ENCODE results near the gene SGCD. TPM values are rescaled to one million over a fixed set of nuclear protein-coding genes. Genes with fewer than 3 reads are reported as not detected.

The SGCD gene
- total RNA-seq, 1 donor from 2014 or later: 1.4 TPM

- DNase-seq (ENCODE audit: low read depth in 2 of 2): no peak
Measured at GRCh38 chr5:156361436-156362109, 34.6 kb downstream of the SGCD start.

GRCh38 chr5:156363861-156364260 is 36.9 kb downstream of the SGCD start:
- no peak for DNase-seq (ENCODE audit: low read depth in 2 of 2)

DNA sequence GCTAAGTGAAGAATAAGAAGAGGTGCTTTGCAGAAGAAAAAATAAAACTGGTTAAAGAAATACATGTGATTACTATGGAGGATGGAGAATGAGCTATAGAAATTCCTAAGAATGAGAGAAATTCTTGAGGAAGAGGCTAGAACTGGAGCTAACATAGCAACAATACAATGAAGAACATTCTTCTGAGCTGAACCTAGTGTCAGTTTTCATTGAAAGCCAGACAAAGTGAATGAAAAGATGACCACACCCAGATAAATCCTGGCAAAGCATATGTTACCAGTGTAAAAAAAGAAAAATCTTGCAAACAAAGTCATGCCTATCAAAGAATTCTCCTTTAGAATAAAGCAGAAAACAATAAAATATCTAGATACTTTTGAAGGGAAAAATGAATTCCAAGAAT is 39.6 kb downstream of the SGCD start:
- DNase-seq (ENCODE audit: low read depth in 2 of 2): no peak

DNA sequence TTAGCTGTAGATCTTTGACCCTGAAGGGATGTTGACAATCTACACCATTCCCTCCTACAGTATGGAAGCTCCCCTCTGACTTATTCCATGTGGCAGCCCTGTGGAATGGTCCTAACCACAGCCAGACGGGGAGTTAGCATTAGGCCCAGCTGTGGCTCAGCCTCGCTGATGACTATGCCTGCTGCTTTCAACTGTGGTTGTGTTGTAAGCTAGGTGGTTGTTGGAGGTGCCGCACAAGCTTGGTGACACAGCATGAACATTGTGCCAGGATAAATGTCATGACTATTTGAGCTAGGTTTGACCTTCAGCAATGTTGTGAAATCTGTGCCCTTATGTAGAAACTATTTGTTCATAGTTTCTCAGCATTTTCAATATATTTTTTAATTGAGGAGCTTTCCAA is 40.6 kb downstream of the SGCD start:
- no peak for DNase-seq (ENCODE audit: low read depth in 2 of 2)

GRCh38 chr5:156375895-156376495 is 49.0 kb downstream of the SGCD start:
- DNase-seq (ENCODE audit: low read depth in 2 of 2): no peak

GRCh38 chr5:156376751-156377150 is 49.8 kb downstream of the SGCD start:
- DNase-seq (ENCODE audit: low read depth in 2 of 2): no peak

GRCh38 chr5:156378159-156378558 is 51.2 kb downstream of the SGCD start:
- DNase-seq (ENCODE audit: low read depth in 2 of 2): no peak

- no peak for DNase-seq (ENCODE audit: low read depth in 2 of 2)
Measured at GRCh38 chr5:156379206-156379605, 52.2 kb downstream of the SGCD start.

DNA sequence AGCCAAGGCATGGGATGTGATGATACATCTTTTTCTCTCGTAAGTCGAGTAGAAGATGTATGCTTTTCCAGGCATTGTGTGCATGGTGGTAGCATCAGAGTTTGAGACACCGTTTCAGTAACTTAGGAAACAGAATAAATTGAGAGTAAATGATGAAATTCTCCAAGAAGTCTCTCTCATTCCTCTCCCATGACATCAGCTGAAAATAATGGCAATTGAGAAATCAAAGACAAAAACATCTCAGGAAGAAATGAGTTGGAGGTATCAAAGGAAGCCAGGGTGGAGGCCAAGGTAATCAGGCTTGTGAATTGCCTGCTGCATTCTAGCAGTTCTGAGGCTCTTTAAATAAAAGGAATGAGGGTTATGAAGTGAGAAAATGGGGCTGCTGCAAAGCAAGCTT is 53.9 kb downstream of the SGCD start:
- no peak for DNase-seq (ENCODE audit: low read depth in 2 of 2)

DNA sequence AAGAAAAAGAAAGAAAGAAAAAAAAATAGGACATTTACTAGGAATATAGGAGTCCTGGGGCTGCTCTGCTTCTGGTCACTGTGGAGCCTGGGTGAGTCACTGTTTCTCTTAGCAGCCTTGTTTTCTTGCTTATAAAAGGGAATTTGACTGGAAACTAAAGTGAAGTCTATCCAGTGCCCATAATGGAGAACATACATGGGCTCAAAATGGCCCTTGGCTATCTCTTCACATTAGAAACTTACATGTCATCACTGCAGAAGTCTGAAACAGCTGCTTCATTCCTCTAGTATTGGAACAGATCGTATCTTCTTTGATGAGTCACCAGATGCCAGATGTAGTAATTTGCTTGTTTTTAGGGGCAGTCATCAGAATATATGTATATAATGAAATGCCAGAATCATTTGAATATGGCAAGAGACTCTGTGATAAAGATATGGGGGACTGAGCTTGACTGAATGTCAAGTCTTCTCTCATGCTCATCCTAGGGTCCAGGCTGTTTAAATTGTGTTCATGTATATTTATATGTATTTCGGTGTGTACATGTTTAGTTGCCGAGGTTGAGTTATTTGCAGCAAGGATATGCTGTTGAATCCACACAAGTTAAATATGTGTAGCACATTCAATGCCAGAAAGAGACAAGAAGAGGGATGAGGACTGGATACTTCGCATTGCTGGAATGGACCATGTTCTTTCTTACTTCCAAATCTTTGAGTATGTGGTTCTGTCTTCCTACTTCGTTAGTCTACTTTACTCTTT is 56.7 kb downstream of the SGCD start:
- DNase-seq (ENCODE audit: low read depth in 2 of 2): no peak

DNA sequence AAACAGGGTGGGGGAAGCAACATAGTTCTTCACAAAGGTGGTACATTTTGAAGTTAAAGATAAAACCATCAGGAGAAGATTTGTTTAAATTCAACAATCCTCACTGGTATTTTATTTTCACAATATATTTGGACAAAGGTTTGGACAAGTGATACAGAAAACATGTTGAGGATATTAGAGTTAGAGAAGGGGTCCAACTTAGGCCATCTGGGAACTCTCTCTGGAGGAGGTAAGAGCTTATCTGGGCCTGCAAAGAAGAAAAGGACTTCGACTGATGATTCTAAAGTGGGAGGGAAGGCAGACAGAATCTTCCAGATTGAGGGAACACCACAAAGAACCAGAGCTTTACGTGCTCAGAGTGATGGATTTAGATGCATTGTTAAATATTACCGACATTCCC is 58.5 kb downstream of the SGCD start:
- no peak for DNase-seq (ENCODE audit: low read depth in 2 of 2)

DNA sequence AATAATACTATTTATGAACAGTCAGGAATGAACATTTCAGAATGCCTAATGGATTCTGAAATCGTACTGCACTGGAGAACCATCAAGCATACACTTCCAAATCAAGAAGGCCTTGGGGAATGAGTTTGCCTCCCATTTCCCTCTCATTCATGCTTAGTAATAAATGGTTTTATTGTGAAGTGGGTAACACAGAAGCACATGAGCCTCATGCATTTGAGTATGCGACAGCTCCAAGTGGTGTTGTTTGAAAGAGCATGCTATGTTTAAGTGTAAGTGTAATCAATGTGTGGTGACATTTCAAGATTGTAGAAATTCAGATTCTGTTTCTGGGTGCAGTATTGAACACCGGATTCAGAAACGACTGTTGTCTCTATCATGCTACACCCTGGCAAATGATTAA is 60.0 kb downstream of the SGCD start:
- DNase-seq (ENCODE audit: low read depth in 2 of 2): no peak

DNA sequence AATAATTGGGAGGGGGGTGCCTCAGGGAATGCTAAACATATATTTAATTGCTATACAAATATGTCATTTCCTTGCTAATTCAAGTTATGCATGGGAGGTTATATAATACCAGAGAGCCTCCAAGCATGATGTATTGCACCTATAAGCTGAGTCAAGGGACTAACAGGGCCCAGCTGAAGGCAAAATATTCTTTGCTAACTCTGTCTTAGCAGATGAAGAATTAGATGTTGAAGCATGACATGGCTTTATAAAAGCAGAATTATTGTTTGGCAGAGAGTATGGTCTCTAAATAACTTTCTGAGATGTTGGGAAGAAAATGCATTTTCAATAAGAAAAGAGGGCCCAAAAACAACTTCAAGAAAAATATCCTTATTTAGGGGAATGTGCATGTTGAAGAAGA is 60.4 kb downstream of the SGCD start:
- no peak for DNase-seq (ENCODE audit: low read depth in 2 of 2)

GRCh38 chr5:156388233-156388632 is 61.3 kb downstream of the SGCD start:
- DNase-seq (ENCODE audit: low read depth in 2 of 2): no peak

DNA sequence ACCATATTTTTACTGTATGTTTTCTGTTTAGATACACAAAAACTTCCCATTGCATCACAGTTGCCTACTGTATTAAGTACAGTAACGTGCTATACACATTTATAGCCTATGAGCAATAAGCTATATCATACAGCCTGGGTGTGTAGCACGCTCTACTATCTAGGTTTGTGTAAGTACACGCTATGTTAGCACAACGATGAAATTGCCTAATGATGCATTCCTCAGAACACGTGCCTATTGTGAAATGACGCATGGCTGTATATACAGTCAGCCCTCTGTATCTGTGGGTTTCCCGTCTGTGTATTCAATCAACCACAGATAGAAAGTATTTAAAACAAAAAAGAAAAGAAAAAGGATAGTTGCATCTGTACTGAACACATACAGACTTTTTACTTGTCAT is 64.2 kb downstream of the SGCD start:
- DNase-seq (ENCODE audit: low read depth in 2 of 2): no peak

DNA sequence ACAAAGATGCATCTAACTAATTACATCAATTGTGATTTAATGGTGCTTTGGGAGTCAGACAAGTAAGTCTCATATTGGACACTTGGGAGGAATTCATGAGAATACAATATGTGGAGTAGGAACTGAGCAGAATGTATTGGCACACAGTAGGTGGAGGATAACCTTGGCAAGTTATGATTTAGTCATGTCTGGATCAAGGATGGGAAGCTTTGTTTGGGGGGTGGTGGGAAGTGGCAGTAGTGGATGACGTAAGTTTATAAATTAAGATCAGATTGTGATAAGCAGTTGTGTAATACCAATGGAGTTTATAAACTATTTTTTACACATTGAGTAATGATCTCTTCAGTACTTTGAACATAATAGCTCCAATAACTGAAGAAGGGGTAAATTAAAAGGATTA is 67.0 kb downstream of the SGCD start:
- DNase-seq (ENCODE audit: low read depth in 2 of 2): no peak

GRCh38 chr5:156394642-156395305 is 67.8 kb downstream of the SGCD start:
- no peak for DNase-seq (ENCODE audit: low read depth in 2 of 2)

GRCh38 chr5:156395306-156395675 is 68.3 kb downstream of the SGCD start:
- no peak for DNase-seq (ENCODE audit: low read depth in 2 of 2)

DNA sequence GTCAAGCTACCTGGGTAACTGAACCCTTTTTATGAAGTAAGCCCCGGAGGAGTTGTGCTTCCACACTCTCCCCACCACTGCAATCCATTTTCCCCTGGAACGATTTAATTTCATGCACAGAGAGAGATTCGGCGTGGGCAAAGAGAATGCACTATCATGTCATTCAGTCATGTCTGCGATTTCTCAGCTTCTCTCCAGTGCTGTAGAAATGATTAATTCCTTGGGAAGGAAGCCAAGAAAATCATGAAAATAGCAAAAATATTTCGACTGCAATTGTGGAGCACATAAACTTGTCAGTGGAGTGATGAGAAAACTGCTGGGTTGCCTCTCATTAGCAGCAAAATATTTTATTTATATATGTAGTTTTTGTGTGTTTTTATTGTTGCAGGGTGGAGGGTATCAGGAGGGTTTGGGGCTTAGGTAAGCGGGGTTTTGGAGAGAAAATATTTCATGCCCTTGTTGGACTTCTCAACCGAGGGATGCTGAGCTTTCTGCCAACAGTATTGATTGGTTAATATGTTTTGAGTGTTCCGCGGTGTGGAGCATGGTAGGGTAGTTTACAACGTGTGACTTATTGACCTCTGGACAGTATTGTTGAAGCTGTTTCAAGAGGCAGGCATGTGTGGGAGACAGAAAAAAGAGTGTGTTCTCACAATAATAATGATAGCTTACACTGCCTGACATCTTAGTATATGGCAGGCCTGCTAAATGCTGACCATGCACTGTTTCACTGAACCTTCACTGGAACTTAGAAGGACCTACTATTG is 69.3 kb downstream of the SGCD start:
- no peak for DNase-seq (ENCODE audit: low read depth in 2 of 2)

GRCh38 chr5:156396830-156397081 is 69.8 kb downstream of the SGCD start:
- no peak for DNase-seq (ENCODE audit: low read depth in 2 of 2)

DNA sequence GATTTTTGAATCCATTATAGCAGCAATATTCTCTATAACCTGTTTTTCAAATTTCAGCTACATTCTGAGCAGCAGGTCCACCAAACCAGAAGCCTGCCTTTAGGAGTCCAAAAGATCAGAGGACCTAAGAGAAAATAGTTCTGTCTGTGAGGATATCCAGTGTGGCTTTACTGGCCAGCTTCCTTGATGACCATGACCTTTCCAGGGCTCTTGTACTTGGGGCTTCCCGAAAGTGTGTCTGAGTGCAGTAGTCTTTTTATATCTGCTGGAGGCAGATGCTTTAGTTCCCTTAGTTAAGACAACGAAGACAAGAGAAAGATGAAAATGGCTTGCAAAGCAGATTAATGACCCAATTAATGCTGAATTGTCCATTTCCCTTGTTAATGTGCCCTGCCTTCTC is 72.4 kb downstream of the SGCD start:
- DNase-seq (ENCODE audit: low read depth in 2 of 2): no peak

Data from lung microvascular endothelial cell (primary cell).